Mammary epithelial cell (primary cell): ENCODE results near the gene F11R.

ENCODE experiments used
- EZH2 ChIP-seq: IDR thresholded peaks from 2 replicates; pipeline ENCODE4 v1.6.1; 2012; ENCODE audit warnings: low read length, inconsistent platforms, borderline replicate concordance
- TF ChIP-seq, protein P1 (sequence below), 2 donors: IDR thresholded peaks in 1 of 2; conservative IDR thresholded peaks in 1 of 2; 2 replicates each; pipeline ENCODE4 v1.5.1; 2011 to 2012; ENCODE audit warnings: inconsistent platforms in 2 of 2, low read length in 2 of 2, mild to moderate bottlenecking in 2 of 2, control low read depth in 1 of 2, low read depth in 1 of 2; ENCODE audit not compliant: insufficient read depth in 1 of 2; ENCODE audit errors: extremely low read depth in 1 of 2

DNA sequence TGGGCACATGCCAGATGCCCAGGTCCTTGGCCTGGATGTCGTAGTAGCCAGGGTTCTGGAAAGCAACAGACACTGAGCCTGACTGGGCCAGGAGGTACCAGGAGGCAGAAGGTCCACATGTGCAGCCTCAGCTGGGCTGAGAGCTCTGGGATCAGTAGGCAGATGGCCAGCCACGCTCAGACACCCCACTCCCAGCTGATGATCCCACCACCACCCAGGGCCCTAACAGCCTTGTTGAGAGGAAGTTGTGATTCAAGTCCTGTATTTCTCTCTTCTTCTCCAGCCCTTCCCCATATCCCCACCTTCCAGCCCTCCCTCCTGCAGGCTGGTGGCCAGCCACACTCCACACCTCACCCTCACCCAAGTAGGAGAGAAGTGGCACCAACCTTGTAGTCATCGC is 70.3 kb downstream of the F11R start:
- TF ChIP-seq, protein P1, sequence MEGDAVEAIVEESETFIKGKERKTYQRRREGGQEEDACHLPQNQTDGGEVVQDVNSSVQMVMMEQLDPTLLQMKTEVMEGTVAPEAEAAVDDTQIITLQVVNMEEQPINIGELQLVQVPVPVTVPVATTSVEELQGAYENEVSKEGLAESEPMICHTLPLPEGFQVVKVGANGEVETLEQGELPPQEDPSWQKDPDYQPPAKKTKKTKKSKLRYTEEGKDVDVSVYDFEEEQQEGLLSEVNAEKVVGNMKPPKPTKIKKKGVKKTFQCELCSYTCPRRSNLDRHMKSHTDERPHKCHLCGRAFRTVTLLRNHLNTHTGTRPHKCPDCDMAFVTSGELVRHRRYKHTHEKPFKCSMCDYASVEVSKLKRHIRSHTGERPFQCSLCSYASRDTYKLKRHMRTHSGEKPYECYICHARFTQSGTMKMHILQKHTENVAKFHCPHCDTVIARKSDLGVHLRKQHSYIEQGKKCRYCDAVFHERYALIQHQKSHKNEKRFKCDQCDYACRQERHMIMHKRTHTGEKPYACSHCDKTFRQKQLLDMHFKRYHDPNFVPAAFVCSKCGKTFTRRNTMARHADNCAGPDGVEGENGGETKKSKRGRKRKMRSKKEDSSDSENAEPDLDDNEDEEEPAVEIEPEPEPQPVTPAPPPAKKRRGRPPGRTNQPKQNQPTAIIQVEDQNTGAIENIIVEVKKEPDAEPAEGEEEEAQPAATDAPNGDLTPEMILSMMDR (conservative IDR thresholded peaks at IDR 0.05 in 1 of 2, IDR thresholded peaks at IDR 0.05 in 1 of 2; ENCODE audit: extremely low read depth in 1 of 2, insufficient read depth in 1 of 2, low read depth in 1 of 2, low read length in 2 of 2): no peak
- no peak for TF ChIP-seq EZH2
